Panc1 (cell line): ENCODE data around the gene MDC1.

ENCODE experiments used
- CTCF ChIP-seq: fragments of 450-650 bp; IDR thresholded peaks from 2 replicates; pipeline ENCODE4 v1.5.1; 2017; ENCODE audit warnings: mild to moderate bottlenecking
- POLR2AphosphoS5 ChIP-seq: IDR thresholded peaks from 2 replicates; pipeline ENCODE4 v1.6.1; 2012; ENCODE audit warnings: mild to moderate bottlenecking, low read depth, low read length, moderate library complexity
- REST ChIP-seq, 2 experiments: IDR thresholded peaks; 2 replicates each; pipeline ENCODE4 v1.6.1; 2011 to 2012; ENCODE audit warnings: low read depth in 2 of 2, control low read depth in 1 of 2, low read length in 1 of 2, mild to moderate bottlenecking in 1 of 2, moderate library complexity in 1 of 2; ENCODE audit not compliant: insufficient read depth in 1 of 2
- SIN3A ChIP-seq: IDR thresholded peaks from 2 replicates; pipeline ENCODE4 v1.6.1; 2012; ENCODE audit warnings: low read depth, mild to moderate bottlenecking, low read length, moderate library complexity, borderline replicate concordance; ENCODE audit not compliant: insufficient read depth
- TCF7L2 ChIP-seq: IDR thresholded peaks from 2 replicates; pipeline ENCODE4 v1.6.1; 2011; ENCODE audit warnings: mild to moderate bottlenecking, low read depth, low read length, inconsistent platforms

- TF ChIP-seq CTCF = no peak
- no peak for TF ChIP-seq REST (IDR thresholded peaks at IDR 0.05; ENCODE audit: insufficient read depth in 1 of 2, low read depth in 2 of 2, low read length in 1 of 2)
- TF ChIP-seq SIN3A = no peak
- no peak for TF ChIP-seq POLR2AphosphoS5
- TF ChIP-seq TCF7L2 = no peak
Measured at GRCh38 chr6:30687659-30688431, 29.2 kb downstream of the MDC1 start.
